Measurements from ENCODE around the gene KLK10.

Gene KLK10

GRCh38 chr19:51019544-51019925 lies at the start of gene KLK10:
KLK10 (minus strand) TSS chr19:51019709; CDS start chr19:51019130, 579 bp downstream.
- DNase-seq: no peak

GRCh38 chr19:51066393-51067186 lies 47.1 kb upstream of the KLK10 start:
- no peak for DNase-seq

DNA sequence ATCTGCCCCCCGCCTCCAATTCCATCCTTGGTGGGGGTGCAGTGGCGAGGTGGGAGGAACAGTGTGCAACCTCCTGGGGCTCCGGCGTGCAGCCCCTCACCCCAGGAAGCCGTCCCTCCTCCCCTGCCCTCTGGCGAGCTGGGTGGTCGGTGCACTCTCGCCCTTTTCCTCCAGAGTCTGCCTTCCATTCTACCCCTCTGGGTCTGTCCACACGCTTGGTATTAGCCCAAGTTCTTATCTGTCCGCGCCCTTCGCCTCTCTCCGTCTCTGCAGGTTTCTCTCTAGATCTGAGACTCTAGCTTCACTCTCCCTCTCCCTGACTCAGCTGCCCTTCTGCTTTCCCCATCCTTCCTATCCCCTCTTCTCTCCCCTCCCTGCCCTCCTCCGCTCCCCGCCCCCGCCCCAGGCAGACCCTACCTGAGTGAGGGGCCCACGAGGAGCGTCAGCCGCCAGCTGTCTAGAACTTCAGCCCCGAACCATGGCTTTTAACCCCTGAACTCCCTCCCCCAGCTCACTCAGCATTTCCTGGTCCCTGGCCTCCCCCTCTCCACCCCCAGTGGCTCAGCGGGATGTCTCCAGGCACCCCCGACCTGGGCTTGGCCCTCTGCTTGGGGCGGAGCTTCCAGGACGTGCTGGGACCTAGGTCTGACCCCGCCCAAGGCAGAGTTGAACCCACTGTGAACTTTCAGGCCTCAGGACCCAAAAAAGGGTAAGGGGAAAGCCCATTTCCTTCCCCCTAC lies 45.9 kb upstream of the KLK10 start:
- no peak for DNase-seq

DNA sequence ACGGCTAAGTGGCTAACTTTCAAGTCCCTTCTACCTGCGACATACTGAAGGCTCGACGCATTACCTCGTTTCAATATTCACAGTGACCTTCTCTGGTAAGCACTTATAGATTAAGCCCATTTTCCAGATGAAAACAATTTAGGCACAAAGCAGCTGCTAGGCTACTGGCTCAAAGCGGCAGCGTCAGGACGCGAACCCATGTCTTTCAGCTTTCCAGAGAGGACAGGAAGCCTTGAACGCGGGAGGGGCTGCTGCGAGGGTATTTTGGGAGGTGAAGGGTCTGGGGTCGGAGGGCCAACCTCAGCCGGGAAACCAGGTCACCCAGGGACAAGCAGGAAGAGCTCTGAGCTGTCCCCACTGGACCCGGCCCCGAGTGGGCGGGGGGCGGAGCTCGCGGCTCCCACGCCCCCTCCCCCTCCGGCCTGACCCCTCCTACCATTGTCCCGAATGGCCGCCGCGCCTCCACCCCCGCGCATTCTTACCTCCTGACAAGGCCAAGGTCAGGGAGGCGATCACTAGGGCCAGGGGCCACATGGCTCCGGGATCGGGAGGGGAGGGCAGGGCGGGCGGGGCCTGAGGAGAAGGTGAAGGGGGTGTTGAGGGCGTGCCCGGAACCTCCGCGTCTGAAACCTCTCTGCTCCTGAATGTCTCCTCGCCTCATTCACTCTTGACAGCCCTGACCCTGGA lies 45.2 kb upstream of the KLK10 start, which contains the start of gene KLK13:
Gene KLK13, minus strand, starts transcription at position 559 of the 687 bp plus-strand sequence. Its CDS starts 25 bp downstream, at position 534.
- no peak for DNase-seq

GRCh38 chr19:51063664-51064063 lies 44.2 kb upstream of the KLK10 start:
- DNase-seq: no peak

GRCh38 chr19:51060973-51061372 lies 41.5 kb upstream of the KLK10 start:
- no peak for DNase-seq

GRCh38 chr19:51060336-51060735 lies 40.8 kb upstream of the KLK10 start:
- no peak for DNase-seq

DNA sequence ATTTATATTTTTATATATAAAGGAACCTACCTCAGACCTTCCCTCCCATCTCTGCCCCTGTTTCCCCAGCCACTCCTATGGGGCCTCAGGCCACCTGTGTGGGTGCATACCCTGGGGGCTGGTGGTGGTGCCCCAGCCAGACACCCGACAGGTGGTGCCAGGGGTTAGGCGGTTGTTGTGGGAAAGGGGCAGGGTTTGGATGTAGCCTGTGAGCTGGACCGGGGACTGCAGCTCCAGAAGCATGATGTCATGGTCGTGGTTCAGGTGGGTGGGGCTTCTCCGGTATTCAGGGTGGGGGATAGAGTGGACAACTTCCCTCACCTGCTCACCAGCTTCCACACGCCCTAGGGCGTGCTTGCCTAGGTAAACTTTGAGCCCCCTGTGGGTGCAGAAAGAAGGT lies 40.2 kb upstream of the KLK10 start:
- DNase-seq: no peak

- DNase-seq: no peak
Measured at GRCh38 chr19:51055866-51056265, 36.4 kb upstream of the KLK10 start.

- no peak for DNase-seq
Measured at GRCh38 chr19:51047031-51047335, 27.5 kb upstream of the KLK10 start.

DNA sequence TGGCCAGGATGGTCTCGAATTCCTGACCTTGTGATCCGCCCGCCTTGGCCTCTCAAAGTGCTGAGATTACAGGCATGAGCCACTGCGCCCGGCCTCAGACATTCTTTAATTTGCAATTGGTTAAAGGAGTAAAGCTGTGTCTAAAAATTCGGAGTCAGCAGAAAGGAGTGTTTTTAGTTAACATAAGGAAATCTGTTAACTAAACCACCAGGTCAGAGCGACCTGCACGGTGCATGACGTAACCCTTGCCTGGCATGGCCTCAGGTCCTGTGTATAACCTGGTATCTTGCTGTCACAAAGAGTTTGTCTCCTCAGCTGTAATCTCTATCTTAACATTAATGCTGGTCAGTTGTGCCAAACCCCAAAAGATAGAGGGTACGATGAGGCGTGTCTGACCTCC lies 24.8 kb upstream of the KLK10 start:
- DNase-seq: no peak

GRCh38 chr19:51043497-51043896 lies 24.0 kb upstream of the KLK10 start:
- DNase-seq: no peak

GRCh38 chr19:51040151-51040550 lies 20.6 kb upstream of the KLK10 start:
- no peak for DNase-seq

DNA sequence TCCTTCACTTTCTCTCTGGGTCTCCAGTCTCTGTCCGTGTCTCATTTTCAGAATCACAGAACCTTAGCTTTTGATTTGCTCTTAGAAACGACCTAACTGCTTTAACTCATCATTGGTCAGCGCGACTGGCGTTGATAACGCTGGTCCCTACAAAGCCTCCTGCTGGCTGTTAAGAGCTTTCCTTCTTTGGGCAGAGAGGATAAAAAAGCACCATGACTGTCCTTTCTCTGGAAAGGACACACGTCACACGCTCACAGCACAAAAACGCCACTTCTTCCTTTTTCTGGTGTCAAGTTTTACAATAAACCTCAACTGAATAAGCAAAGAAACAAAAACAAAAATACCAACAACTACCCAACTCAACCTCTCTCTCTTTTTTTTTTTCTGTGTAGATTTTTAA lies 17.0 kb upstream of the KLK10 start:
- no peak for DNase-seq

GRCh38 chr19:51034704-51035103 lies 15.2 kb upstream of the KLK10 start, which contains the start of gene KLK12:
KLK12 (minus strand) TSS chr19:51035002; CDS start chr19:51034621, 381 bp downstream.
- DNase-seq: no peak

- DNase-seq: no peak
Measured at GRCh38 chr19:51031880-51032225, 12.3 kb upstream of the KLK10 start.

DNA sequence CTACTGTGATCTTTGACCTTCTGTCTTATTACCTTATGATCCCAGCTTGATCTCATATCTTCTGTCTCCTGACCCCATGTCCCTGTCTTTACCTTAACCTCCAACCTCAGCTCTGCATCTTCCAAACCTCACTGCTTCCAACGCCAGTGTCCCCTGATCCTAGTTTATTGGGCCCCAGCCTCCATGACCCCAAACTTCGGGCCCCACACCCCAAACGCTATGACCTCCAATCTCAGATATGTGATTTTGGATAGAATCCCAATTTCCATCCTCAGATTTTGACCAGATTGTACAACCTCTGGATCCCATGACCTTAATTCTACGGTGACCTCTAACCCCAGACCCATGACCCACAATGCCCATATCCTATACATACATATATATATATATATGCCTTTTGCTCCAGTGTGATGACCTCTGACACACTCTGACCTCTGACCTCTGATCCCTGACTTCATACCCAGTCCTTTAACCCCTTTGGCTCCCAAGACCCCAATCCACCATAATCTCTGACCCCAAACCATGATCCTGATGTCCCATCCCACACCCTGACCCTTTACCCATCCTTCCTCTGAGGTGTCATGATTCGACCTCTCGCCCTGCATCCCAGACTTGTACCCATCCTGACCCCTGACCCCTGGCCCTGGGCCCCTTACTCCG lies 11.8 kb upstream of the KLK10 start:
- no peak for DNase-seq

DNA sequence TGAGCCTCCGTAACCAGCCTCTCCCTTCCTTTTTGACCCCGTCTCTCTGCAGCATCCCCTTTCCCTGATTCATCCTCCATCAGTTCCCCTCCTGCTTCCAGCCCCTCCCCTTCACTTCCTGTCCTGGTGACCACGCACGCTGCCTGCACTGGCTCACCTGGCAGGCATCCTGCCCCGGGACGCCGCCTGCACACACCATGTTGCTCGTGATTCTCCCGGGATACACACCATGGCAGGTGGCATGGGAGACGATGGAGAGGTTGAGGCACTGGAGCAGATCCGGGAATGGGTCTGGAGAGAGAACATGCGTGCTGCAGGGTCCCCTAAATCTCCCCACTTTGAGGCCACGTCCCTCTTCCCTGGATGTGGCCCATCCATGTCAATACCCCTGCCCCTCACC lies 11.1 kb upstream of the KLK10 start:
- DNase-seq: no peak

- no peak for DNase-seq
Measured at GRCh38 chr19:51029718-51030117, 10.2 kb upstream of the KLK10 start.

DNA sequence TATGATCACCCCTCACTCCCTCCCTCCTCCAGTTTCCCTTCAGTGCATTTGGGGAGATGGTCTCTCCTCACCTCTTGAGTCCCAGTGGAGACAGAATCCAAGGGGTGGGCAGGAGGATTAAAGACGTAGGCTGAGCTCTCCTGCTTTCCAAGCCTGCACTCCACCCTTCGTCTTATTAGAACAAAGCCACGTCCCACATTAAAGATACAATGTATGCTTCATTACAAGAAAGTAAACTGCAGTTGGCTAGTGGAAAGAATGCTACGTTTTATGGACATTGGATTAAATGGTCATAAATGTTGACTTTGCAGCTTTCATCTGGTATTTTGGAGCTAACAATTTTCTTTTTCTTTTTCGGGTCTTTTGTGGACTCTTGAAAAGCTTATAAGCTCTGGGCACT lies 8.4 kb upstream of the KLK10 start:
- DNase-seq: no peak

DNA sequence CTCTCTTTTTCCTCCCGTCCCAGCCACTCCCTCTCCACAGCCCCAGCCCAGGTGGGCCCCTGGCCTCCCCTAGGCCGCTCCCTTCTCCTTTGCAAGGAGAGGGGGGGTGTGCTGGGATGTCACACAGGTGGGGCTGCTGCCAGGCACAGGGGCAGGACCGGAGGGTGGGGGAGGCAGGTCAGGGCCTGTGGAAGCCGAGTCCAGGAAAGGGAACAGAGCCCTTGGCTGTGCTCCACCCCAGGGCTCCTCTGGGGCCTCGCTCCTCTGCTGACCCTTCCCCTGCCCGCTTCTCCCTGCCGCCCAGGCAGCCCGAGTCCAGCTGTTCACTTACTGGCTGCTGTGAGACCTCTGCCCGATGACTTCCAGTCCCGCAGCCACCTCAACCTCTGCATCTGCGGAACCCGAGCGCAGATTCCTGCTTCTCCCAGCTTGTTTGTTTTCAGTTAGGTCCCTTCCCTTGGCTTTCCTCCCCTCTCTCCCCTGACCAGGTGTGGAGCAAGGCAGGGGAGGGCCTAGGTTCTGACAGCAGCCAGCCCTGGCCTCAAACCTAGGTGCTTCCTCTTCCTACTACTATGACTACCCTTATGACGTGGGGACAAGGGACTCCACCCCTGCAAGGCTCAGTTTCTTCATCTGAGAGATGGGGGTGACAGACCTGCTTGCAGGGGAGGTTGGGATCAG lies 7.8 kb upstream of the KLK10 start:
- no peak for DNase-seq

- DNase-seq: no peak
Measured at GRCh38 chr19:51026554-51026831, 7.0 kb upstream of the KLK10 start, which contains the start of gene KLK11. KLK11 (minus strand) TSS chr19:51026616; CDS start chr19:51025631, 985 bp downstream.

Measured in NCI-H1092 treated with DMSO at 0.1 percent for 48 hours (cell line).